Stimulated activated memory B cell treated with anti-CD40 and anti-IgM and Interleukin-4, amounts not matched to agents 10 μg/mL and 1 μg/mL and 100 μg/mL, for 72 hours (primary cell): ENCODE measurements around the gene SMAD6.

Source experiments
- ATAC-seq: fragments of 150-1000 bp; cut with Tn5 transposase; 2 replicates; pipeline ENCODE4 v1.10.0; 2021
- H3K27ac Mint-ChIP-seq: one replicate; pipeline ENCODE4 v1.8.0; 2022; ENCODE audit warnings: mild to moderate bottlenecking, mixed read lengths
- H3K27me3 Mint-ChIP-seq: one replicate; pipeline ENCODE4 v1.8.0; 2022; ENCODE audit warnings: mixed read lengths
- H3K36me3 Mint-ChIP-seq: one replicate; pipeline ENCODE4 v1.8.0; 2022; ENCODE audit warnings: mixed read lengths
- H3K4me1 Mint-ChIP-seq: one replicate; pipeline ENCODE4 v1.8.0; 2022; ENCODE audit warnings: mixed read lengths
- H3K4me3 Mint-ChIP-seq: one replicate; pipeline ENCODE4 v1.8.0; 2022; ENCODE audit warnings: mild to moderate bottlenecking, moderate library complexity, mixed read lengths
- H3K9me3 Mint-ChIP-seq: one replicate; pipeline ENCODE4 v1.8.0; 2022; ENCODE audit warnings: mixed read lengths

Gene SMAD6

DNA sequence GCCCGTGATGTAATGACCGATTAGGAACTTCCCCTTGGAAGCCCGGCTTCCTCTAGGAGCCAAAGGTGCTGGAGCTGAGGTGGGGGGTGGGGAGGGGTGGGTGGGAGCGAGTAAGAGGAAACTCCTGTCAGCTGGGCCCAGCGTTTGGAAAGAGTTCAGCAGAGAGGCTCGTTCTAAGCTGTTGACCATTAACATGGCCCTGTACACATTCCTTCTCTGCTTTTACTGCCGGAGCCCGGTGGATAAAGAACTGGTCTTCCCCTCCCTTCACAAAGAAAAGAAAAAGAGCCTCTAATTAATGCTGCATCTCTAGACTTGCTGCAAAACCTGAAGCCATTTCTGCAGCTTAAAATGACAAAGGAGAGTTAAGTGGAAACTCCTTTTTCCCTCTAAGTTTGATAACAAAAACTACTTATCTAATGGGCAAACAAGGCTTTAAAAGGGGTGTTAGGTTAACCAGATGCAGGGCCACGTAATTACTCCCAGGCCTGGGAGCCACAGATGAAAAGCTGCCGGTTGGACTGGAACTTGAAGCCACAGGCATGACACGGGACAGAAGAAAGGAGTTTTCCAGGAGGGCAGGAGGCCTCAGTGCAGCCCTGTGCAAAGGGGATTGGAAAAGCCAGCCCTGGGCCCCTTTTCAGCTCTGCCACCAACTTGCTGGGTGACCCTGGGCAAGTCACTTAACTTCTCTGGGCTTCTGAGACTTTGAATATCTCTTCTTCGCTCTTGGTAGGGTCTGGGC lies 71.3 kb downstream of the SMAD6 start:
- ATAC-seq: no peak
- no peaks in the 10 kb centered on the region for H3K4me1 Mint-ChIP-seq
- no peak overlapping the region for H3K4me3 Mint-ChIP-seq
- H3K27ac Mint-ChIP-seq: no peak overlapping the region
- no peaks in the 10 kb centered on the region for H3K36me3 Mint-ChIP-seq
- no peaks in the 10 kb centered on the region for H3K9me3 Mint-ChIP-seq
- peaks cover 12% of the 10 kb centered on the region for H3K27me3 Mint-ChIP-seq

DNA sequence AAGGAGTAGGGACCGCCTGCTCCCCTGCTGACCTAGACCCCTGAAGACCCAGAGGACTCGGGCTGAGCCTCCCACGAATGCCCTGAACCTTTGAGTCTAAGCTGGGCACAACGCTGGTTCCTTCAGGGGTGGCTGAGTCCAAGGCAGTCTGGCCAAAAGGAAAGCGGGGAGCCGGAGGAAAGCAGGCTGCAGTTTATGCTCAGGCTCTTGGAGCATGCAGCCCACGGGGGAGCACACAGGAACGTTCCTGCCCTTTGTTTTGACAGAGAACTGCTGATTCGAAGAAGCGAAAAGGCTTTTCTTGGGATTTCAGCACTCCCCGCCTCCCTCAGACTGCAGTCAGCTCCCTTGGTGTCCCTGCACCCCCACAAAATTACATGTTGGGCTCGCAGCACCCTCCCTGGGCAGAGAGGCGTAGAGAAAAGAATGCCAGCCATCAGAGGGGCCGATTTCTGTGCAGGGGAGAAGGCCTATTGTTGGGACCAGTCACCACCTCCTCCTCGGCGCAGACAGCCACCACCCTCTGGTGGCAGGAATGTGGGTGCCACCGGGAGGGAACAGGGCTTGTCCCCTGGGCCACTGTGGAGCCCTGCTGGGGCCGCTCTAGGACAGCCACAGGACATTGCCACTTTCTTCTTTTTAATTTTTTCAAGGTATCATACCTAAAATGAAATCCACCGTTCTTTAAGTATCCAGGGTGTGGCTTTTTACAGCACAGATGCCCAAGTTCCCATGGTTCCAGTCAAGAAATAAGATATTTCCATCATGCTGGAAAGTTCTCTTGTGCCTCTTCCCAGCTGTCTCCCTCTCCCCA lies 72.2 kb downstream of the SMAD6 start:
- no peak overlapping the region for H3K4me3 Mint-ChIP-seq
- H3K27ac Mint-ChIP-seq: no peak overlapping the region
- peaks cover 12% of the 10 kb centered on the region for H3K27me3 Mint-ChIP-seq
- no peaks in the 10 kb centered on the region for H3K36me3 Mint-ChIP-seq
- H3K4me1 Mint-ChIP-seq: no peaks in the 10 kb centered on the region
- H3K9me3 Mint-ChIP-seq: no peaks in the 10 kb centered on the region
- ATAC-seq: peak; percentile 64

DNA sequence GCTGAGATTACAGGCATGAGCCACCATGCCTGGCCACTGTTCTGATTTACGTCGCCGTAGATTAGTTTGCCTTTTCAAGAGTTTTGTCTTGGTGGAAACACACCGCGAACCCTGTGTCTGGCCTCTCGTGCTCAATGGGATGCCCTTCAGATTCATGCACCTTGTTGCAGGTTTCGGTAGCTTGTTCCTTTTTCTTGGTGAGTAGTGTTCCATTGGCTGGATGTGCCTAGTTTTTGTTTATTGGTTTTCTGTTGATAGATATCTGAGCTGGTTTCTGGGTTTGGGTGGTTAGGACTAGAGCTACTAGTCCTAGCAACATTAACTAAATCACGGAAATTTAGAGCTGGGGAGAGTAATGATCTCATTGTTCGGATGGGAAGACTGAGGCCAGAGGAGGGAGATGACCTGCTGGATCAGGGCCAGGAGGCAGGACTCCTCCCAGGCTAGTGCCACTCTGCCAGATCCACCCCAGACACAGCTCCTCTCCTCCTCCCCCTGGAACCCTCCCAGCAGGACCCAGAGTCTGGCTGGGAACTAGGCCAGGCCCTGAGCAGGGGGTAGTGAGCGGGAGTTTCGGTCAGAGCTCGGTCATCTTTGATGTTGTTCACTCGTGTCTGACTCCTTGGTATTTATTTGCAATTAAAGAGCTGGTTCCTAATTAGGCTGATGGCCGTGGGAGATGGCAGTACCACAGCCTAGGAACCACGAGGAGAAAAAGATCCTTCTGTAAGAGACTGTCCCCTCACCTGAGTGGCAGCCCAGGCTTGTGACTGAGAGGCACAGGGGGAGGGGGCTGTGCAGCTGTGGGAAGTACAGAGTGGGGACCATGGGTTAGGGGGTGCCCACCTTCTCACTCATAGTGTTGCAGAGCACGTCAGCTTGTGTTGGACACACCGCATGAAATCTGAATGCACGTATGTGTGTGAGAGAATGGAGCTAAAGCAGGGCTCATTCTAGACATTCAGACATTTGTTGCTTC lies 73.4 kb downstream of the SMAD6 start:
- Mint-ChIP-seq H3K9me3 (no peaks in the 10 kb centered on the region), H3K4me1 (no peaks in the 10 kb centered on the region), H3K4me3 (no peak overlapping the region), H3K36me3 (no peaks in the 10 kb centered on the region), H3K27ac (no peak overlapping the region), H3K27me3 (peaks cover 11% of the 10 kb centered on the region)
- no peak for ATAC-seq

DNA sequence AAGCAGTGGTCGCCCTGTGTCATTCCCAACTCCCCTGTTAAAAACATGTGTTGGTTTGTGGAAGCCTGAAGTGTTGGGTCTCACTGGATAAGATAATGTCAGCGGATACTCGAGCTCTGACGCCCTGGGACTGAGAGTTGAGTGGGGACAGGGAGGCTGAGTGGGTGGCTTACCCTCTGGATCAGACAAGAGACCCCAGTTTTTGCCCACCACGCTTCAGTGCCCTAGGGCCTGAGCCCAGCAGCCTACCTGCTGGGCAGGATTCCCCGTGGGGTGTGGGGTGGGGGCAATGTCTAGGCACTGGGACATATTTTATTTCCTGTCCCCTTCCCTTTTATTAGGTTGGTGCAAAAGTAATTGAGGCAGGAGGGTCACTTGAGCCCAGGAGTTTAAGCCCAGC lies 75.0 kb downstream of the SMAD6 start:
- Mint-ChIP-seq H3K4me1 (no peaks in the 10 kb centered on the region), H3K36me3 (no peaks in the 10 kb centered on the region), H3K27ac (no peak overlapping the region), H3K27me3 (no peaks in the 10 kb centered on the region), H3K4me3 (no peak overlapping the region), H3K9me3 (no peaks in the 10 kb centered on the region)
- no peak for ATAC-seq

DNA sequence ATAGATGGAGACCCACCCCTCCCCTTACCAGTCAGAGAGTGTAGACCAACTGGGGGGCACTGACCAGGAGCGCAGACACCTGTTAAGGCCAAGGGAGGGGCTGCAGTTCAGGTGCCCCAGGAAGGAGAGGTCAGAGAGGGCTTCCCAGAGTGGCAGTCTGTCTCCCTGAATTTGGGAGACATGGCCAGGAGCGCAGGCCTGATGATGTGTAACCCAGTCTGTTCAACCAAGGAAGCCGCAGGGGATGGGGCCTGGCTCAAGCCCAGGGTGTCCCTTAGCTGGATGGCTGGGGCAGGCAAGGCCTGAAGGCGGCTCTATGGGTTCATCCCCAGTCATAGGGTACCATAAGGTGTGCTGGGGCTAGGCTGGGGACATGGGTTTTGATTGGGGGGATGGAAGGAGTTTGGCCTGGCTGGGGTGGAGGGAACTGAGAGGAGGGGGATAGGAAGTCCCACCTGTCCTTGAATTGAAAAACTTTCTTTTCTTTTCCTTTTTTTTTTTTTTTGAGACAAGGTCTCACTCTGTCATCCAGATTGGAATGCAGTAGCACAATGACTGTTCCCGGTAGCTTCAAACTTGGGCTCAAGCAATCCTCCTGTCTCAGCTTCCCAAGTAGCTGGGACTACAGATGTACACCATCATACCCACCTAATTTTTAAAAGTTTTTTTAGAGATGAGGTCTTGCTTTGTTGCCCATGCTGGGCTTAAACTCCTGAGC lies 75.7 kb downstream of the SMAD6 start:
- ATAC-seq: no peak
- no peaks in the 10 kb centered on the region for H3K27me3 Mint-ChIP-seq
- H3K36me3 Mint-ChIP-seq: no peaks in the 10 kb centered on the region
- no peak overlapping the region for H3K4me3 Mint-ChIP-seq
- no peak overlapping the region for H3K27ac Mint-ChIP-seq
- no peaks in the 10 kb centered on the region for H3K4me1 Mint-ChIP-seq
- H3K9me3 Mint-ChIP-seq: no peaks in the 10 kb centered on the region

DNA sequence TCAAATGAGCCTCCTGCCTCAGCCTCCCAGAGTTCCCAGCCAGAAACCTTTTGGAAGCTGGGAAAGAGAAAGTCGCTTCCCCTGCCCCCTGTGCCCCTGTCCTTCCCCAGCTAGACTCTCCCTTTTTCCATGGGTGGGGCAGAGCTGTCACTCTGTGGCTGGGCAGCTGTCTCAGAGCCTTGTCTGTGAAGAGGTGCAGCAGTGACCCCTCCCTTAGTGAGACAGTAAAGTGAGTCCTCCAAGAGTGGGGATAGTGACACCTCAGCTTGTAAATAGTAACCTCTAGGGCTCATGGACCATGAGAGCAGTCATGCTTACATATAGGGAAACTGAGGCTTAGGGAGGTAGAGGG lies 76.3 kb downstream of the SMAD6 start:
- Mint-ChIP-seq H3K27ac (no peak overlapping the region), H3K4me1 (no peaks in the 10 kb centered on the region), H3K27me3 (no peaks in the 10 kb centered on the region), H3K36me3 (no peaks in the 10 kb centered on the region), H3K4me3 (no peak overlapping the region), H3K9me3 (no peaks in the 10 kb centered on the region)
- no peak for ATAC-seq

DNA sequence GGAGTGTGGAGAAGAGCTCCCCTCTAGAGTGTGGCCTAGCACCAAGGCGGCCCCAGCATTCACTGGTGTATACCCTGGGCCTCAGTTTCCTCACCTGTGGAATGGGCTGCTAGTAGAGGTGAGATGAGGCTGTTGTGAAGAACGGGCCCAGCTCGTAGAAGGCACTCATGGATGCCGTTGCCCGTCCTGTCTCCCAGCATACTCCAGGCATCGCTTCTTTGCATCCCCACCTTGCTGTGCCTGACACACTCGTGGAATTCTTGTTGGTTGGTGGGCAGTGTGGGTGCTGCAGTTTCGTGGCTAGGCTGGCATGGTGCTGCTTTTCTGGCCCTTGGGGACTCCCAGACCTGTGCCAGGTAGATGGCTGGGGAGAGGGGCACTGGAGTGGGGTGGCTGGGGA lies 76.7 kb downstream of the SMAD6 start:
- ATAC-seq: no peak
- Mint-ChIP-seq H3K27me3 (no peaks in the 10 kb centered on the region), H3K9me3 (no peaks in the 10 kb centered on the region)

DNA sequence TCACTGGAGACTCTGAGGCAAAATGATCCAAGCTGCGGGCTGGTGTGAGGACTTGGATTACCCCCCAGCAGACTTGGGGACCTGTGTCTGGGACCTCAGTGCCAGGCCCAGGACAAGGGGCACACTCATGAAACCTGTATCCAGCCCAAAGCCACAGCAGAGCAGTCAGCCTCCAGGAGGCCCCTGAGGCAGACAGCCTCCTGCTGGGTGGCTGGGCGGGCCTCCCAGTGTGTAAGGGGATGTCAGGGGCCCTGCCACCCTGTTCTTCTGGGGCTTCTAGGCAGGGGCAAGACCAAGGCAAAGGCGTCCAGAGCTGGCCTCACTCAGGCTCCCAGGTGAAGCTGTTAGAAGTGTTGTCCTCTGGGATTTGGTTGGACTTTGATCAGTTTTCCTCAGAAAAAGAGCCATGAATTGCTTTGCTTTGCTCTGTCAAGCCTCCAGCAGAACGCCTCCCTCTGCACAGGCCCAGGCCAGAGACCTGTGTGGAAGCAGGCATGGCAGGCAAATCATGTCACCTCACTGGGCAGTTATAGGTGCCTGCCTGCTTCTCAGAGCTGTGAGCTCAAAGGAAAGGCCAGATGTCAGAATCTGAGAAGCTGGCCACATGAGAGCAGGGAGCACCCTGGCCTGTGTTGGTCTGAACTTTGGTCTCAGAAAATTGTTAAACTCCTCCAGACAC lies 77.4 kb downstream of the SMAD6 start:
- ATAC-seq: no peak
- Mint-ChIP-seq H3K4me1 (no peaks in the 10 kb centered on the region), H3K9me3 (no peaks in the 10 kb centered on the region), H3K27me3 (no peaks in the 10 kb centered on the region), H3K4me3 (no peak overlapping the region), H3K27ac (no peak overlapping the region), H3K36me3 (no peaks in the 10 kb centered on the region)

More for the DNA sequence above, 76.7 kb downstream of the SMAD6 start:
- no peaks in the 10 kb centered on the region for H3K36me3 Mint-ChIP-seq
- no peak overlapping the region for H3K4me3 Mint-ChIP-seq
- H3K4me1 Mint-ChIP-seq: no peaks in the 10 kb centered on the region
- H3K27ac Mint-ChIP-seq: no peak overlapping the region

DNA sequence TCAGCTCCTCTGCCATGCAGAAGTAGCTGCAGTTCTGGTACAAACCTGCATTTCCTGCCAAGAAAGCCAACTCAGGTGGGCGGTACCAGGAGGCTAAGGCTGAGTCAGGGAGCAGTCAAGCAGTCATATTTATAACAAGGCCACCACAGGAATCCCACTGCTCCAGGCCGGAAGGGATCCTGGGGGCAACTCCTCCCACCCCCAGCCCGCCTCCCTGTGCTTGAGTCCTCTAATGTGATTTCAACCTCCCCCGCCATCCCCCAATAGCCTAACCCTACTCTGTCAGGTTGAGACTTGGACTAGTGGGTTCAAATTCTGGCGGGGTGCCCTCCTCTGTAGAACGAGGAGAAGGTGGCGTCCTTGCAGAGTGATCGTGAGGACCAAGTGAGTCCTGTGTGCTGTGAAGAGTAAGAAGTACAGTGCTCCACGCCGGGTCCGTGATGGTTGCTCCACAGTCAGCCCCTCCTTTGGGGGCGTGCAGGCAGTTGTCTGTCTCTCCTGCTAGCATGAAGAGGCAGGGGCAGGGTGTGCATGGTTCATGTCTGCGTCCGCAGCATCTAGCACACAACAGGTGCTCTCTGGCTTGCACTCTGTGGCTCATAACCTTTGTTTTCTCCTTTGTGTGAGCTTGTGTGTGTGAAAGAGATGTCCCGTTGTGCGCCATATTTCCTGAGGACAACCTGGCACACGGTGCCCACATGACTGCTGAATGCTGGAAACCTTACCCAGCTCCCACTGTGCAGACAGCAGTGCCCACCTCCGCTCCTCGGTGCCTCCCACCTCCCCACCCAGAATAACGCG lies 78.3 kb downstream of the SMAD6 start:
- H3K36me3 Mint-ChIP-seq: no peaks in the 10 kb centered on the region
- ATAC-seq: no peak
- H3K4me1 Mint-ChIP-seq: no peaks in the 10 kb centered on the region
- H3K27me3 Mint-ChIP-seq: no peaks in the 10 kb centered on the region
- no peak overlapping the region for H3K4me3 Mint-ChIP-seq
- no peaks in the 10 kb centered on the region for H3K9me3 Mint-ChIP-seq
- no peak overlapping the region for H3K27ac Mint-ChIP-seq

DNA sequence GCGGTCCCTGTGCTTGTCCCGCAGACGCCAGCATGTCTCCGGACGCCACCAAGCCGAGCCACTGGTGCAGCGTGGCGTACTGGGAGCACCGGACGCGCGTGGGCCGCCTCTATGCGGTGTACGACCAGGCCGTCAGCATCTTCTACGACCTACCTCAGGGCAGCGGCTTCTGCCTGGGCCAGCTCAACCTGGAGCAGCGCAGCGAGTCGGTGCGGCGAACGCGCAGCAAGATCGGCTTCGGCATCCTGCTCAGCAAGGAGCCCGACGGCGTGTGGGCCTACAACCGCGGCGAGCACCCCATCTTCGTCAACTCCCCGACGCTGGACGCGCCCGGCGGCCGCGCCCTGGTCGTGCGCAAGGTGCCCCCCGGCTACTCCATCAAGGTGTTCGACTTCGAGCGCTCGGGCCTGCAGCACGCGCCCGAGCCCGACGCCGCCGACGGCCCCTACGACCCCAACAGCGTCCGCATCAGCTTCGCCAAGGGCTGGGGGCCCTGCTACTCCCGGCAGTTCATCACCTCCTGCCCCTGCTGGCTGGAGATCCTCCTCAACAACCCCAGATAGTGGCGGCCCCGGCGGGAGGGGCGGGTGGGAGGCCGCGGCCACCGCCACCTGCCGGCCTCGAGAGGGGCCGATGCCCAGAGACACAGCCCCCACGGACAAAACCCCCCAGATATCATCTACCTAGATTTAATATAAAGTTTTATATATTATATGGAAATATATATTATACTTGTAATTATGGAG lies 79.1 kb downstream of the SMAD6 start:
- no peak overlapping the region for H3K27ac Mint-ChIP-seq
- H3K4me3 Mint-ChIP-seq: no peak overlapping the region
- no peak for ATAC-seq
- no peaks in the 10 kb centered on the region for H3K27me3 Mint-ChIP-seq
- H3K36me3 Mint-ChIP-seq: no peaks in the 10 kb centered on the region
- no peaks in the 10 kb centered on the region for H3K4me1 Mint-ChIP-seq
- H3K9me3 Mint-ChIP-seq: no peaks in the 10 kb centered on the region

DNA sequence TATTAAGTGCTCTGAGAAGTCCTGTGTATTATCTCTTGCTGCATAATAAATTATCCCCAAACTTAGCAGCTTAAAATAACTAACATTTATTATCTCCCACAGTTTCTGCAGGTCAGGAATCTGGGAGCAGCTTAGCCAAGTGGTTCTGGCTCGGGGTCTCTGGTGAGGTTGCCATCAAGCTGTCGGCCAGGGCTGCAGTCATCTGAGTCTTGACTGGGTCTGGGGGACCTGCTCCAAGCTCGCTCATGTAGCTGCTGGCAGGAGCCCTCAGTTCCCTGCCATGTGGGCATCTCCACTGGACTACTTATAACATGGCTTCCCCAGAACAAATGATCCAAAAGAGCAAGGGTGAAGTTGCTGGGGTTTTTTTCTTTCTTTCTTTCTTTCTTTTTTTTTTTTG lies 80.7 kb downstream of the SMAD6 start:
- ATAC-seq: no peak
- no peaks in the 10 kb centered on the region for H3K4me1 Mint-ChIP-seq
- no peaks in the 10 kb centered on the region for H3K27me3 Mint-ChIP-seq
- H3K27ac Mint-ChIP-seq: no peak overlapping the region
- H3K4me3 Mint-ChIP-seq: no peak overlapping the region
- no peaks in the 10 kb centered on the region for H3K9me3 Mint-ChIP-seq
- no peaks in the 10 kb centered on the region for H3K36me3 Mint-ChIP-seq

DNA sequence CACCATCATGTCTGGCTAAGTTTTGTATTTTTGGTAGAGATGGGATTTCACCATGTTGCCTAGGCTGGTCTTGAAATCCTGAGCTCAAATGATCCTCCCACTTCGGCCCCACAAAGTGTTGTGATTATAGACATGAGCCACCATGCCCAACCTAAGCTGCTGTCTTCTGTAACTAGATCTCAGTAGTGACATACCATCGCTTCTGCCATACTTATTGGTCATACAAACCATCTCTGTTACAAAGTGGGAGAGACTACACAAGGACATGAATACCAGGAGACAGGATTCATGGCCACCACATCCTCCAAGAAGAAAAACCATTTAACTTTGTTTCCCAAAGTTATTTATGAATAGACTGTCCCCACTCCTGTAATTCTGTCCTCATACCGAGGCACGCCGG lies 81.3 kb downstream of the SMAD6 start:
- ATAC-seq: no peak
- H3K9me3 Mint-ChIP-seq: no peaks in the 10 kb centered on the region
- no peaks in the 10 kb centered on the region for H3K27me3 Mint-ChIP-seq
- H3K4me3 Mint-ChIP-seq: no peak overlapping the region
- no peaks in the 10 kb centered on the region for H3K4me1 Mint-ChIP-seq
- H3K27ac Mint-ChIP-seq: no peak overlapping the region
- no peaks in the 10 kb centered on the region for H3K36me3 Mint-ChIP-seq

DNA sequence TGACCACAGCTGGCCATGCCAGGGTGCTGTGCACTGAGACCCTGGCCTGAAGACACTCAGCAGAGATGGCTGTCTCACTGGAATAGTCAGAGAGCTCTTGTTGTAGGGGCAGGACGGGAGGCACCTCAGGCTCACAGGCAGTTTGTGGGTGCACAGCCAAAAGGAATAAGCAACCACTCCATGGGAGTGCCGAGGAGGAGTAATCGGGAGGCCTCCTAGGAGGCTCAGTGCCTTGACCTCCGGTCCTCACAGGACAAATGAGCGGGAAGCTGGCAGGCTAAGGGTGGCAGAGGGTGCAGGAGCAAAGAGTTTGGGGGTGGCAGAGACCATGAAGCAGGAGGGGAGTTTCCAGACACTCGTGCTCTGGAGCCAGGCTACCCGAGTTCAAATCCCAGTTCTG lies 81.7 kb downstream of the SMAD6 start:
- Mint-ChIP-seq H3K36me3 (no peaks in the 10 kb centered on the region), H3K9me3 (no peaks in the 10 kb centered on the region), H3K4me1 (no peaks in the 10 kb centered on the region), H3K4me3 (no peak overlapping the region), H3K27ac (no peak overlapping the region), H3K27me3 (no peaks in the 10 kb centered on the region)
- ATAC-seq: no peak
